Chondrocyte (in vitro differentiated cells): ENCODE data around the gene BMP6. TPM values are rescaled to one million over a fixed set of nuclear protein-coding genes. Genes with fewer than 3 reads are reported as not detected.

Experiments
- DNase-seq: peaks from one replicate; pipeline ENCODE4 v3.0.0; 2021; ENCODE audit warnings: mixed read lengths, low spot score
- H3K27ac Mint-ChIP-seq: one replicate; pipeline ENCODE4 v1.8.0; 2021; ENCODE audit warnings: mild to moderate bottlenecking, moderate library complexity, mixed read lengths; ENCODE audit not compliant: unreplicated experiment
- H3K27me3 Mint-ChIP-seq: 2 replicates; pipeline ENCODE4 v1.8.0; 2021; ENCODE audit warnings: low read depth, mixed read lengths
- H3K36me3 Mint-ChIP-seq: 2 replicates; pipeline ENCODE4 v1.8.0; 2021; ENCODE audit warnings: low read depth, mixed read lengths
- H3K4me1 Mint-ChIP-seq: 2 replicates; pipeline ENCODE4 v1.8.0; 2021; ENCODE audit warnings: low read depth, mild to moderate bottlenecking, mixed read lengths
- H3K4me3 Mint-ChIP-seq: one replicate; pipeline ENCODE4 v1.8.0; 2021; ENCODE audit warnings: mild to moderate bottlenecking, moderate library complexity, mixed read lengths; ENCODE audit not compliant: unreplicated experiment
- H3K9me3 Mint-ChIP-seq: 2 replicates; pipeline ENCODE4 v1.8.0; 2021; ENCODE audit warnings: low read depth, mixed read lengths
- total RNA-seq: library from RNA; stranded (reverse); gene quantifications from 3 replicates; pipeline ENCODE4 v1.2.1, GENCODE V29; 2021
- TF ChIP-seq, protein P1 (sequence below): fragments of 200-600 bp; sonication (generic); IDR thresholded peaks from 2 replicates; pipeline ENCODE4 v1.5.0; 2021; ENCODE audit warnings: antibody characterized with exemption, mild to moderate bottlenecking, moderate library complexity

Gene BMP6
- total RNA-seq, 1 donor from 2014 or later, result 0.50 TPM

- TF ChIP-seq, protein P1, sequence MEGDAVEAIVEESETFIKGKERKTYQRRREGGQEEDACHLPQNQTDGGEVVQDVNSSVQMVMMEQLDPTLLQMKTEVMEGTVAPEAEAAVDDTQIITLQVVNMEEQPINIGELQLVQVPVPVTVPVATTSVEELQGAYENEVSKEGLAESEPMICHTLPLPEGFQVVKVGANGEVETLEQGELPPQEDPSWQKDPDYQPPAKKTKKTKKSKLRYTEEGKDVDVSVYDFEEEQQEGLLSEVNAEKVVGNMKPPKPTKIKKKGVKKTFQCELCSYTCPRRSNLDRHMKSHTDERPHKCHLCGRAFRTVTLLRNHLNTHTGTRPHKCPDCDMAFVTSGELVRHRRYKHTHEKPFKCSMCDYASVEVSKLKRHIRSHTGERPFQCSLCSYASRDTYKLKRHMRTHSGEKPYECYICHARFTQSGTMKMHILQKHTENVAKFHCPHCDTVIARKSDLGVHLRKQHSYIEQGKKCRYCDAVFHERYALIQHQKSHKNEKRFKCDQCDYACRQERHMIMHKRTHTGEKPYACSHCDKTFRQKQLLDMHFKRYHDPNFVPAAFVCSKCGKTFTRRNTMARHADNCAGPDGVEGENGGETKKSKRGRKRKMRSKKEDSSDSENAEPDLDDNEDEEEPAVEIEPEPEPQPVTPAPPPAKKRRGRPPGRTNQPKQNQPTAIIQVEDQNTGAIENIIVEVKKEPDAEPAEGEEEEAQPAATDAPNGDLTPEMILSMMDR, result no peak
- no peaks in the 10 kb centered on the region for H3K9me3 Mint-ChIP-seq
- no peaks in the 10 kb centered on the region for H3K27me3 Mint-ChIP-seq
- DNase-seq, result no peak
- peak overlapping the region; percentile 94 for H3K4me3 Mint-ChIP-seq
- peaks cover 4% of the 10 kb centered on the region for H3K36me3 Mint-ChIP-seq
- H3K4me1 Mint-ChIP-seq, result peaks cover 24% of the 10 kb centered on the region
- peak overlapping the region; percentile 76 for H3K27ac Mint-ChIP-seq
These were observed 183.7 kb downstream of the BMP6 start for GRCh38 chr6:7909323-7910276.

- H3K27ac Mint-ChIP-seq, result no peak overlapping the region
- no peak overlapping the region for H3K4me3 Mint-ChIP-seq
- no peaks in the 10 kb centered on the region for H3K9me3 Mint-ChIP-seq
- H3K4me1 Mint-ChIP-seq, result peaks cover 24% of the 10 kb centered on the region
- no peaks in the 10 kb centered on the region for H3K27me3 Mint-ChIP-seq
- H3K36me3 Mint-ChIP-seq, result no peaks in the 10 kb centered on the region
- DNase-seq, result no peak
- TF ChIP-seq, protein P1, result no peak
These were observed 184.4 kb downstream of the BMP6 start for GRCh38 chr6:7910298-7910653.

- Mint-ChIP-seq H3K9me3 (no peaks in the 10 kb centered on the region), H3K4me3 (peak within 1 kb of the TSS; percentile 94), H3K4me1 (peaks cover 24% of the 10 kb centered on the region), H3K36me3 (no peaks in the 10 kb centered on the region), H3K27me3 (no peaks in the 10 kb centered on the region), H3K27ac (peak within 1 kb of the TSS; percentile 76)
- TF ChIP-seq, protein P1, result no peak
- no peak for DNase-seq
These were observed 184.9 kb downstream of the BMP6 start, which contains the start of gene TXNDC5 for GRCh38 chr6:7910654-7911344. Gene TXNDC5 (minus strand): TSS chr6:7910788. CDS start chr6:7910776, 12 bp downstream.

DNA sequence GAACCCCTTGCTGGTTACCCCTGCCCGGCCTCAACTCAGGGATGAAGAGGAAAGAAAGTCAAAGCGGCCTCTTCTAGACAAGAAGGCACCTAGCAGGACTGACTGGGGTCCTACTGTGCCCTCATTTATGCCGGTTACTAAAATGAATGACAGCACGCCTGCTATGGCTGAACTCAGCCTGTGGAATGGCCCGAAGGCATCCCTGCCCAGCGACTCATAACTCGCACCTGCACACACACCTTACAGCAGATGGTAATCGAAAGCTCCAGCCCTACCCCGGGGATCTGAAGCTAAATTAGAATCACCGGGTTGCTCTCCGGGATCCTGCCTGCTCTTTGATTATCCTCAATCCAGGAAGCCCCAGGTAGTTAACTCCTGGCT lies 185.4 kb downstream of the BMP6 start:
- H3K27ac Mint-ChIP-seq, result peak overlapping the region; percentile 75
- no peak for DNase-seq
- H3K4me3 Mint-ChIP-seq, result no peak overlapping the region
- TF ChIP-seq, protein P1, result no peak
- no peaks in the 10 kb centered on the region for H3K27me3 Mint-ChIP-seq
- H3K4me1 Mint-ChIP-seq, result peaks cover 24% of the 10 kb centered on the region
- no peaks in the 10 kb centered on the region for H3K36me3 Mint-ChIP-seq
- no peaks in the 10 kb centered on the region for H3K9me3 Mint-ChIP-seq

GRCh38 chr6:7912024-7912423 lies 186.1 kb downstream of the BMP6 start:
- H3K27ac Mint-ChIP-seq, result no peak overlapping the region
- H3K36me3 Mint-ChIP-seq, result no peaks in the 10 kb centered on the region
- TF ChIP-seq, protein P1, result no peak
- H3K27me3 Mint-ChIP-seq, result no peaks in the 10 kb centered on the region
- H3K4me1 Mint-ChIP-seq, result peaks cover 21% of the 10 kb centered on the region
- DNase-seq, result no peak
- no peak overlapping the region for H3K4me3 Mint-ChIP-seq
- no peaks in the 10 kb centered on the region for H3K9me3 Mint-ChIP-seq
